Activated T-helper 1 cell treated with anti-CD3 and anti-CD28 coated beads, Interleukin-2, amount 50 U/mL, for 16 hours (primary cell): ENCODE results near the gene SYT4.
"Not testable (repeated sequence)": the region's sequence is repeated elsewhere in the genome, so short reads cannot be mapped to it uniquely, and the experiment has no call there.

Experiments used
- DNase-seq, 2 donors: peaks; one replicate each; pipeline ENCODE4 v3.0.0-alpha.2; 2020; ENCODE audit warnings: low read depth in 1 of 2, low spot score in 1 of 2

Gene SYT4

GRCh38 chr18:43277164-43277600 is at the start of gene SYT4:
Gene SYT4, minus strand, starts transcription at chr18:43277490. Its CDS starts 209 bp downstream, at chr18:43277281.
- DNase-seq = no peak

GRCh38 chr18:43322132-43322531 is 44.8 kb upstream of the SYT4 start:
- no peak for DNase-seq

- DNase-seq = no peak
Observed at GRCh38 chr18:43314941-43315340, 37.7 kb upstream of the SYT4 start.

- DNase-seq = no peak
Observed at GRCh38 chr18:43312891-43313290, 35.6 kb upstream of the SYT4 start.

- no peak for DNase-seq
Observed at GRCh38 chr18:43310239-43310638, 32.9 kb upstream of the SYT4 start.

GRCh38 chr18:43303376-43303775 is 26.1 kb upstream of the SYT4 start:
- DNase-seq = no peak

GRCh38 chr18:43286187-43286586 is 8.9 kb upstream of the SYT4 start:
- DNase-seq = not testable (repeated sequence)

GRCh38 chr18:43283299-43283698 is 6.0 kb upstream of the SYT4 start:
- DNase-seq = no peak

GRCh38 chr18:43279015-43279744 is 1.9 kb upstream of the SYT4 start:
- DNase-seq = no peak

- DNase-seq = no peak
Observed at GRCh38 chr18:43278355-43278754, 1.1 kb upstream of the SYT4 start.

- DNase-seq = no peak
Observed at GRCh38 chr18:43276491-43276890, 799 bp downstream of the SYT4 start.

GRCh38 chr18:43275546-43275945 is 1.7 kb downstream of the SYT4 start:
- DNase-seq = no peak

GRCh38 chr18:43274526-43274925 is 2.8 kb downstream of the SYT4 start:
- no peak for DNase-seq

- no peak for DNase-seq
Observed at GRCh38 chr18:43271593-43272432, 5.5 kb downstream of the SYT4 start.

GRCh38 chr18:43267818-43268217 is 9.5 kb downstream of the SYT4 start:
- no peak for DNase-seq

- DNase-seq = no peak
Observed at GRCh38 chr18:43265465-43265864, 11.8 kb downstream of the SYT4 start.

GRCh38 chr18:43248610-43249249 is 28.6 kb downstream of the SYT4 start:
- DNase-seq = no peak

GRCh38 chr18:43247944-43248343 is 29.3 kb downstream of the SYT4 start:
- DNase-seq = no peak

- DNase-seq = no peak
Observed at GRCh38 chr18:43238429-43238828, 38.9 kb downstream of the SYT4 start.

GRCh38 chr18:43236921-43237320 is 40.4 kb downstream of the SYT4 start:
- no peak for DNase-seq

- DNase-seq = no peak
Observed at GRCh38 chr18:43234889-43235288, 42.4 kb downstream of the SYT4 start.

- no peak for DNase-seq
Observed at GRCh38 chr18:43222501-43222900, 54.8 kb downstream of the SYT4 start.
